ENCODE results near the gene ANXA10.
"Not testable (repeated sequence)": the region's sequence is repeated elsewhere in the genome, so short reads cannot be mapped to it uniquely, and the experiment has no call there.

ANXA10 gene

DNA sequence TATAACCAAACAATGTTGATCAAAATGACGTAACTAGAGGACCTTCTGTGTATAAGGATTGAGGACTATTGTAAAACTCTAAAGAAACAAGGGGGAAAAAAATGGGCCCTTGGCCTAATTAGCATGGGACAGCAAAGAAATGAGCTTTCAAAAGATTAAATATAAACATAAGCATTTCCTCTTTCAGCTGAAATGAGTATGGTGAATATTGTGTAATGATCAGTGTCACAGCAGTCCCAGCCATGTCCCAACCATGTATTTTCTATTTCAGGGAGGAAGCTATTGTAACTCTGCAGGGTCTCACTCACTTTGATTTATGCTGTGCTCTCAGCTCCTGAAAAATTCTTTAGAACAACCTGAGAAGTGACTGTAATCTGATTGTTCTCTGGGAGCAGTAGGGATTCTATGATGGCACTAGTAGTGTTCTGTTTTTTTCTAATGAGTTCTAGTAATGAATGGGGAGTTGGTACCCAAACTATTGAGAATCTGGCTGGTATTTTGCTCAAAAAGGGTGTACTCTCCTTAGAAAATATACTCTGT lies 25.8 kb downstream of the ANXA10 start:
- no peak for DNase-seq (ENCODE audit: low spot score)

DNA sequence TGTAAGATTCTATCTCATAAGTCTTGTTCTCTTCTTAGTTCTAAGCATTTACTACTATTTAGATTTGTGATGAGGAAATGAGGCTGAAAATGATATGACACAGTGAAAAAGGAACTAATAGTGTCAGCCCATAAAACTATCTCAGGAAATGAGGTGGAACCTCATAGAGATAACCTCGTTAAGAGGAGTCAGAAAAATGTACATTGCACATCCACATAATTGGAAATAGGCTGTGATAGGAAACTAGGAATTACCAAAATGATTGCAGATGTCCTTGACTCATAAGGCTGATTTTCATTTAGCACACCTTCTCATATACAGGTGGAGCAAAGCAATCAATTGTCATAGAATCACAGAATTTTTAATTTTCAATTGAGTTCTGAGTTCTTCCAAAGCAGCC lies 26.8 kb downstream of the ANXA10 start:
- DNase-seq (ENCODE audit: low spot score) = no peak

DNA sequence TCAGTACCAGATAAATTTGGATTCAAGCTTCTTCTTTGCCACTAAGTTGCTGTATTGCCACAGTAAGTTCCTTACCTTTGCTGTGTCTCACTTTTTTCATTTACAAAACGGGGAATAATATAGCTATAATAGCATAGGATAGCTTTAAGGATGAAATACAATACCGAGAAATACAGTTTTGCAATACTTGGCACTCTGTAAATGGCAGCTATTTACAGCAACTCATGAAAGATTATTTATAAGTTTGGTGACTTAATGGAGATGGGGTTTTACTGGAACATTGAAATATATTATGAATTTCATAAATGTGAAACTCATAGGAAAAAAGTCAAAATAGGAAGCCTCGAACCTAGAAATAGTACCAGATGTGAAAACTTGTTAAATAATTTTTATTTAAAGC lies 27.6 kb downstream of the ANXA10 start:
- no peak for DNase-seq (ENCODE audit: low spot score)

DNA sequence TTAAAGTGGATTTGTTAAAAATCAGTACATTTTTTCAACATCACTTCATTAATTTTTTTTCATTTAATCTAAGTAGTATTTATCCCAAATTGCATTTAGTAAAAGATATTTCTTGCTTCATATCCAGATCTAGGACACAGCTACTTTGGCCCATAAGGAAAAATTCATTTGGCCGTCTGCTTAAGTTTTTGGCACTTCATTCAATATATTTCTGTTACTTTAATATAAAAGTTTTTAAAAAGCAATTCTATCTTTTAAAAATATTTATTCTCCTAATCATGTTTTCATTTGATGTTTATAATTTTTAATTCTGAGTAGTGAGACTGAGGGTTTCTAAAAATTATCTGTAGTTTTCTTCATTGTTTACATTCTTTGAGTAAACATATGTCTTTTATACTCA lies 28.5 kb downstream of the ANXA10 start:
- DNase-seq (ENCODE audit: low spot score) = no peak

DNA sequence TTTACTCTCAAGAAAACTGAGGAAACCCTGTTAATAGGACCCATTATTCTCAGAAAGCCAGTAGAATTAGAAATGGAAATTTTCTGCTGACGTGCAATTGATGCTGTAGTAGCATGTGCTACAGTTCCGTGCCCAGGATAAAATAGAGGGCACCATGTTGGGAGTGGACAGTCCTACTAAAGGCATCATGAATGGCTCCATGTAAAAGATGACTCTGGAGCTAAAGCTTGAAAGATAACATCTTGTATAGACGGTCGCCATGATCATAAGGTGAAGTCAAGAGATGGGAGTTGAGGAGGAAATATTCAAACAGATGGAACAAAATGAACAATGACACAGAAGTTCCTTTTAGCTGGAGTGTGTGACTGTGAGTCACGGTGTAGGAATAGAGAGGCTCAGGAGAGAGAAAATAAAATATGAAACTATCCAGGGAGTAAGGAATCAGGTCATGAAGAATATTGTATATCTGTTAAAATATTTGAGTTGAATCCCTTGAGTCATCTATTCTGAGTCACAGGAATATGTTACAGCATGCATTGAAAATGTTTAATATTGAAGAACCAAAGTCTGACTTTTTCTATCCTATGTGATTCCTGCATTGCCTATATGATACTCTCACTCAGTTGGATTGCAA lies 31.8 kb downstream of the ANXA10 start:
- DNase-seq (ENCODE audit: low spot score) = no peak

DNA sequence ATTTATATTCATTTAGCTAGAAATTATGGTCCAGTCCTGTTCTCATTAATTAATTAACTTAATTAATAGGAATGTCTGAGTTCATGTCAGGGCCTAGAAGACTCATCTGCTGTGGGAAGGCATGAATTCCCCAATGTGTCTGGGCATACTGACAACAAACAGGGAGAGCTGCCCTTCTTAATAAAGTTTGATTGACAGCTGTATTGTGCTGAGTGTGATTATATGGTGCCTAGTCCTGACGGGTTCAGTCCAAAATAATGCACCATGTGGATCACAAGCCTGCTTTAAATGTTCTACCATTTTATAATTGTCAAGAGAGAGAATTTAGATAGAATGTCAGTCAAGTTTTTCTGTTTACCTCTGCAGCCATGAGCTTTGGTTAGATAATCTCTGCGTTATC lies 34.6 kb downstream of the ANXA10 start:
- DNase-seq (ENCODE audit: low spot score) = no peak

DNA sequence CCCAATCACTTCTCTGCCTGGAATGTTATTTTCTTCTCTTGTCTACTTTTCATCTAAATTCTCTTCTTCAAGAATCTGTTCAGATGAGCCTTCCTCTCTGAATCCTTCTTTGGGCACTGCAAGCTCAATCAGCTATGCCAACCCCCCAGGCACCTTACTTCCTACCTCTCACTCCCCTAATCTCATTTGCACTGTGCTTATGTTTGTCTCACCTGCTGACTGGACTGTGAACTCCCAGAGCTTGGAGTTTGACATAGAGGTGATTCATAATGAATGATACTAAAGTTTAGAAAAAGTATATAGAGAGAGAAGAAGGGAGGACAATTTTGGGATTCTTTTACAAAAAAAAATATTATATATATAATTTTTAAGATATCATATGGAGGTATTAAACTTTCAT lies 36.3 kb downstream of the ANXA10 start:
- no peak for DNase-seq (ENCODE audit: low spot score)

DNA sequence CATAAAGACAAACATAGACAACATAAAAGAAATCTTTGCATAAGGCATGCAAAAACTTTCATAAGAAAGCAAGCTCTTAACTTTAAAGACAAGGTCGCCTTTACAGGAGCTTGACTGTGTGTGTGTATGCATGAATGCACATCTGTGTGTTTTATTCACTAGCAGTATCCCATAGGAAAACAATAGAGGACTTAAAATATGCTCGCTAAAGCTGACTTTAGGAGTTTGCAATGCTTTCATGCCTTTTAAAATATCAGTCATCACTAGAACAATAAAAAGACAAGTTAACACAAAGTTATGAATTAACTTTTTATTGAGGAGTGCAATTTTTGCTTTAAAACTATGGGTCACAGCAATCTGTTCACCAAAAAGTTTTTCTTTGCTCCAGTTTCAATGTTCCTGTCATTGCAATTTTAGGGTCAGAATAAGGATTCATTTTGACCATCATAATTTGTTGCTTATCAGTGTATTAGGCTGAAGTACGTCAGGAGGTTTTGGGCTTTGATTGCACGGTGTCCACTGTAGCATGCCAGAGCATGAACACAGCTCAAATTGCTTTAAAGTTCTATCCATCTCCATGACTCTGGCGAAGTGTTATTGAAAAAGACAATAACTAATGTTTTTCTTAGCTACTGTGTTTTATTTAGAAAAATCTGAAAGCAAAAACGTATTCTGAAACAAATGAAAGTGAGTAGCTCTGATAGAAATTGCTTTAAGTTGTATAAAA lies 36.9 kb downstream of the ANXA10 start:
- no peak for DNase-seq (ENCODE audit: low spot score)

DNA sequence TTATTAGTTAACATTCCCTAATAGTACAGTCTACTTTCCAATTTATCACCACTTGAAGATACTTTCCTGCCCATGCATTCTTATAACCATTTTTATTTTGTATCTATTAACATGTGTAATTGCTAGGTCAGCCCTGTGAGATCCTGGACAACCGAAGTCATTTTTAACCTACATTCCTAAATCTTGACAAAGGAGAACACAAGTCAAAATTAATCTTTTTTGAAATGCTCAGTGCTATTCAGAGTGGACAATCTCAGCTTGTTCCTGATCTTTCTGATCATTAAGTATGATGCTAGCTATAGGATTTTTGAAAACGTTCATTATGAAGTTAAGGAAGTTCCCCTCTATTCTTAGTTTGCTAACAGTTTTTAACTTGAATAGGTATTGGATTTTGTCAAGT lies 37.5 kb downstream of the ANXA10 start:
- DNase-seq (ENCODE audit: low spot score) = no peak

DNA sequence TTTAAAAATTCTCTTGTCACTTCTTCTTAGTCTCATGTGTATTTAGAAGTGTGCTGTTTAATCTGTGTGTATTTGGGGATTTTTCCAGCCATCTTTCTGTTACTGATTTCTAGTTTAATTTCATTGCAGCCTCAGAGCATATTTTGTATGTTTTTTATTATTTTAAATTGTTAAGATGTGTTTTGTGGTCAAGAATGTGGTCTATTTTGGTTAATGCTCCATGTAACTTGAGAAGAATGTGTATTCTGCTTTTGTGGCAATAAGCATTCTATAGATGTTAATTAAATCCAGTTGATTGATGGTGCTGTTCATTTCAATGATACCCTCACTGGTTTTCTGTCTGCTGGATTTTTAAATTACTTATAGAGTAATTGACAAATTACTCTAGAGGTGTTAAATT lies 38.9 kb downstream of the ANXA10 start:
- DNase-seq (ENCODE audit: low spot score) = no peak

DNA sequence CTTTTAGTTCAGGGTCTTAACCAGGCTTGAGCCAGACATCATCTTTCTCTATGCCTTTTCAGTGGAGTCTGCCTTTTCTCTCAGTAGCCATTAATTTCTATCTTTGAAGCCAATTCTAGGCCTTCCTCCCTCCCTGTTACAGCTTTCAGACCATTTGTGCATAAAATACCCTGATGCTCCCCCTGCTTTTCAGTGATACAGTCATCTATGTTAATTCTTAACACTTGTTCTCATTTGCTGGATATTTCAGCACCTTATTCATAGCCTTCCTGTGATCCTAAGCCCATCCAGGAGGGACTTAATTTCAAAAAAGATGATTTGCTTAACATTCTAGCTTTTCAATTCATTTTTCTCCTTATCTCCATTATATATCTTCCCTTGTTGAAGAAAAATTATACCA lies 42.3 kb downstream of the ANXA10 start:
- DNase-seq (ENCODE audit: low spot score) = no peak

DNA sequence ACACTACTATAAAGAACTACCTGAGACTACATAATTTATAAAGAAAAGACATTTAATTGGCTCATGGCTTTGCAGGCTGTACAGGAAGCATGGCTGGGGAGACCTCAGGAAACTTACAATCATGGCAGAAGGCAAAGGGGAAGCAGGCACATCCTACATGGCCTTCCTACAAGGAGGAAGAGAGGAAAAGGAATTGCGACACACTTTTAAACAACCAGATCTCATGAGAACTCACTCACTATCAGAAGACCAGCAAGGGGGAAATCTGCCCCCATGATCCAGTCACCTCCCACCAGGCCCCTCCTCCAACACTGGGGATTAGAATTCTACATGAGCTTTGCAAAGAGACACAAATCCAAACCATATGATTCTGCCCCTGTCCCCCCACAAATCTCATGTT lies 43.5 kb downstream of the ANXA10 start:
- not testable (repeated sequence) for DNase-seq (ENCODE audit: low spot score)

DNA sequence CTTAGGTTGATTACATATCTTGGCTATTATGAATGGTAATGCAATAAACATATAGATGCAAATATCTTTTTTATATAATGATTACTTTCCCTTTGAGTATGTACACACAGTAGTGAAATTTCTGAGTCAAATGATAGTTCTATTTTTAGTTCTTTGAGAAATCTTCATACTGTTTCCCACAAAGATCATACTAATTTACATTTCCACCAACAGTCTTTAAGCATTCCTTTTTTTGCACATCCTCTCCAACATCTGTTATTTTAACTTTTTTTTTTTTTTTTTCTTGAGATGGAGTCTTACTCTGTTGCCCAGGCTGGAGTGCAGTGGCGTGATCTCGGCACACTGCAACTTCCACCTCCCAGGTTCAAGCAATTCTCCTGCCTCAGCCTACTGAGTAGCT lies 45.4 kb downstream of the ANXA10 start:
- not testable (repeated sequence) for DNase-seq (ENCODE audit: low spot score)

DNA sequence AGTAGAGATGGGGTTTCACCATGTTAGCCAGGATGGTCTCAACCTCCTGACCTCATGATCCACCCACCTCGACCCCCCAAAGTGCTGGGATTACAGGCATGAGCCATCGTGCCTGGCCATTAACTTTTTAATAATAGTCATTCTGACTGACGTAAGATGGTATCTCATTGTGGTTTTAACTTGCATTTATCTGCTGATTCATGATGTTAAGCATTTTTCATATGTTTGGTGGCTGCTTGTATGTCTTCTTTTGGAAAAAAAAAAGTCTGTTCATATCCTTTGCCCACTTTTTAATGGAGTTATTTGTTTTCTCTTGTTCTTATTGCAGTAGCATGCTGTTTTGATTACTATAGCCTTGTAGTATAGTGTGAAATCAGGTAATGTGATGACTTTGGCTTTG lies 45.8 kb downstream of the ANXA10 start:
- DNase-seq (ENCODE audit: low spot score) = no peak

DNA sequence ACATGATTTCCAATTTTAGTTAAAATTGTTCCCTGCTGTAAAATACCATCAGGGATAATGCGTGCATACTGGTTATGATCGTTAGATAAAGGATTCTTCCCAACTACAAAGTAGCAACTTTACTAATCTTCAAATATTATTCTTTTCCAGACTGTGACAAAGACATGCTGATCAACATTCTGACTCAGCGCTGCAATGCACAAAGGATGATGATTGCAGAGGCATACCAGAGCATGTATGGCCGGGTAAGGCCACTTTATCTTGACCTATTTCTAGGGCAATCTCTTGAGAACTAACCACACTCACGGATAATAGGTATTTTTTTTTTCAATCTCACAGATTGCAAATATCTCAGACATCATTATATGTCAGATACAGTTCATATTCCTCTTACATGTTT lies 47.0 kb downstream of the ANXA10 start:
- DNase-seq (ENCODE audit: low spot score) = no peak

DNA sequence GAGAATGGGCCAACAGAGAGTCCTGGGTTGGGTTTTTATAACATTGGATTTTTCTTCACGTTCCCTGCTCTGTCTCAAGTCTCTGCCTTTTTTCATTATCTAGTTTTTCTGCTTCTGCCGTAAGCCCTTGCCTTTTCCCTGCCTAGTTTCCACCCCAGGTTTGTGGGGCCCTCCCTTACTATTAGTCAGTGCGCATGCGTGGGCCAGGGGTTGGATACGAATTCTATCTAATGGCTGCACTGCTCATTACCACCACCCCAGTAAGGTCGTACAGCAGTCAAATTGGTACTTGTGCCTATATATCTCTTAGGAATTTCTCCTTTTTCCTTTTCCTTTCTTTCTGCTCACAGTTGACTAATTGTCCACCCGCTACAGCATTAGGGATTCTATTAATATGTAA lies 49.4 kb downstream of the ANXA10 start:
- no peak for DNase-seq (ENCODE audit: low spot score)

DNA sequence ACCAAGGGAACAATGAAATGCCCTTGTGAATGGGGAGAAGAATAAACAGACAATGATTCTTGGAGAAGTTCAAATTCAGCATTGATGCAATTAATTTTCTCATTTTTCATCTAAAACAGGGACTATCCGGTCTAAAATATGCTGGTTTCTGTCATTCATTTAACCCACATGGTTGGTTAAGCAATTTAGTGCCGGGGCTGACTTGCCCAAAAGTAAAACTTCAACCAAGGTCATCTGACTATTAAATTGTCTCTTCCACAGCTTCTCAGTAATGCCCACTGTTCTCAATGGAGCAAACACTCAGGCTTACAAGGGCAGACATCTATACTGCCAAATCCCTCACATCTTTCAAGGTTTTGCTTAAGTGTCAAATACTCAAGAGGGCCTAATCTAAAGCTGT lies 51.3 kb downstream of the ANXA10 start:
- no peak for DNase-seq (ENCODE audit: low spot score)

DNA sequence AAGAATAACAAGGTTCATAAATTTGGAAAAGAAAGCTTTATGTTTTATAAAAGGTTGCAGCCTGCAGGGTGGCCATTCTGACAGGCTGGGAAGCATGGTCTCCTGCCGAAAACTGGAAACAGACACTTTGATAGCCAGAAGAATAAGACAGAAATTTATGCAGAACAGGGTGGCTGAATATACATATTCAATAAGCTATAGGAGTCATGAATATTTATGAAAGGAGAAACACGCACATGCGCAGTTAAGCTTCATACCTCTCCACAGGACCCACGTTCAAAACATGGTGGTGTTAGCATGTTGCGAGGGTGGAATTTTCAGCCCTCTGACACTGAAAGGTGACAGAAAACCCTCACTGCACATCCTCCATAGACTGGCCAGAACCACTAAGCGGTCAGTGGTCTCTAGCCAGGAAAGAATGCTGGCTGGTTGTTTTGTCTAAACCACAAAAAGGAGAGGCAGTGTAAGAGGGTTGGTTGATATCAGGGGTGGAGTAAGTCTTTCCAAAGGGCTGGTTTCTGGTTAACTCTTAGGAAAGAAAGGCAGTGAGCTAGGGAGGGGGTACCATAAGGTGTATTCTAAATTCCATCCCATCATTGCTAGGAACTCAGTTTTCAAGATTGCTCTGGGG lies 58.2 kb downstream of the ANXA10 start:
- no peak for DNase-seq (ENCODE audit: low spot score)

DNA sequence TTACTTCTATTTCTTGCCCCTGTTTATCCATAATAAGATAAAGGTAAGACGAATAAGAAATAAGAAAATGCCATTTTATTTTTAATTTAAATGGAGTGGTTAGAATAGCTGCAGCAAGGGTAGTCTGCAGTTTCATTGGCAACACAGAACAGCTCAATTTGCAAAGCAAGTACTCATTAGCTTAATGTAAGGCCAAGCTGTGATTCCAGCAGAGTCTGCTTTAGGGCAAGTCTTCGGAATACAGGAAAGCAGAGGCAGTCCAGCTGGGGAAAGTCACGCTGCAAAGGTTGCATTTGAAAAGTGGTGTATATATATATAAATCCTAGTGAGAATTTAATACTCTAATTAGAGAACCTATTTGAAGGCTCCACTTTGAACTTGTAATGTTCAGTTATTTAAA lies 59.0 kb downstream of the ANXA10 start:
- no peak for DNase-seq (ENCODE audit: low spot score)

DNA sequence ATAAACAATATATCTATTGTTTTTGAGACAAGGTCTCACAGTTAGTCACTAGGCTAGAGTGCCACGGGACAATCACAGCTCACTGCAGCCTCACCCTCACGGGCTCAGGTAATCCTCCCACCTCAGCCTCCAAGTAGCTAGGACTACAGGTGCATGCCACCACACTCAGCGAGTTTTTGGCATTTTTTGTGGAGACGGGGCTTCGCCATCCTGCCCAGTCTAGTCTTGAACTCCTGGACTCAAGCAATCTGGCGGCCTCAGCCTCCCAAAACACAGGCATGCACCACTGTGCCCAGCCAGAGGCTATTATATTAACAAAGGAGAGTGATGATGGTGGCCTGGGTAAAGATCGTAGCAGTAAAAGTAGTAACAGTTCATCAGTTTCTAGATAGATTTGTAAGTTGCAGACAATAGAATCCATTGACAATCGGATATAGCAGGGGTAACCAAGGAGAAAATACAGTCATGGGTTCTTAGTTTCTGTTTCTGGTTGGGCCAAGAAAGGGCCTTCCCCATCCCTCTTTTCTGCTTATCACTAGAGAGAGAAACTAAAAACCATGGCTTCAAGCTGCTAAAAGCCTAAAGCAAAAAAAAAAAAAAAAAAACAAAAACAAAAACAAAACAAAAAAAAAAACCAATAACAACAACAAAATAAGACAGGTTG lies 60.6 kb downstream of the ANXA10 start:
- no peak for DNase-seq (ENCODE audit: low spot score)

DNA sequence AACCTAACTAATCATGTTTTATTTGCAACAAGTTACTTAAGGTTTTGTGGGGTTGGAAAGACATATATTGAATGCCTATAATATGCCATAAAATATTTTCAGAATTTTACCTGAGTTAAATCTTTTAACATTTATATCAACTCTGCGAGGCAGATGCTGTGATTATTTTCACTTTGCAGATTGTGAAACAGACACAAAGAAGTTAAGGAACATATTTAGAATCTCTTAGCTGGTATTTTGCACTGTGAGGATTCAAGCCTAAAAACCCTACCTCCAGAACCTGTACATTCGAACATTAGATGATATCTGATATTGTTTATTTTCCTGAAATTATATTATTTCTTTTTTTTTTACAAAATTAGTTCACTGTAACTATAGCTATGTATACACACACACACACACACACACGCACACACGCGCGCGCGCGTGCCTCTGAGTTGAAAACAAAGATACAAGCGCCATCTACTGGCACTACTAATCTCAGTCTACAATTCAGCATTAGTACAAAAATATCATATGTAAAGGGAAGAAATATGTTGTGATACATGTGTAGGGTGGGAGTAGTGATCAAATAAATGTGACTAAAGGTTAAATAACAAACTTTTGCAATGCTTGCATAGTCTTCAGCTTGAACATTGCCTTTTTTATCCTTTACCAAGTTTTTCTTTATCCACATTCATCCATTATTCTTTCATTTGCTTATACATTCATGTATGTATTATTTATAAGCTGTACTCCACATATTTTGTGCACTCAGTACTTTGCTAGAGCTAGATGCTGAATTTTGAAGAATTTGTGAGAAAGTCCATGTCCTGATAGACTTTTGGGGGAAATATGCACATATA lies 61.5 kb downstream of the ANXA10 start:
- DNase-seq (ENCODE audit: low spot score) = peak; percentile 48

All from globus pallidus (tissue), 1 donor.